Peyer's patch (tissue), 4 donors: ENCODE measurements around the gene ADGRL3. TPM values are rescaled to one million over a fixed set of nuclear protein-coding genes. Genes with fewer than 3 reads are reported as not detected.

Experiments used
- DNase-seq, 3 donors: peaks; one replicate each; pipeline ENCODE4 v3.0.0-alpha.2; 2017 to 2019
- H3K27ac ChIP-seq, 4 donors: fragments of 200-600 bp; sonication (generic); one replicate each; pipeline ENCODE4 v1.5.1; 2016 to 2019
- H3K27me3 ChIP-seq, 2 donors: fragments of 200-600 bp; sonication (generic); one replicate each; pipeline ENCODE4 v1.5.1; 2019
- H3K36me3 ChIP-seq, 3 donors: fragments of 200-600 bp; sonication (generic); one replicate each; pipeline ENCODE4 v1.5.1; 2016 to 2019
- H3K4me1 ChIP-seq, 4 donors: fragments of 200-600 bp; sonication (generic); one replicate each; pipeline ENCODE4 v1.5.1; 2016 to 2019
- H3K4me3 ChIP-seq, 4 donors: fragments of 200-600 bp; sonication (generic); 1 replicate in 3 of 4; 2 replicates in 1 of 4; pipeline ENCODE4 v1.5.1; 2016 to 2019; ENCODE audit warnings: mild to moderate bottlenecking in 1 of 4
- H3K9me3 ChIP-seq, 4 donors: fragments of 200-600 bp; sonication (generic); one replicate each; pipeline ENCODE4 v1.5.1; 2016 to 2019; ENCODE audit warnings: mild to moderate bottlenecking in 1 of 4
- POLR2A ChIP-seq, 2 donors: fragments of 450-650 bp; IDR thresholded peaks; one replicate each; pipeline ENCODE4 v1.5.1; 2017; ENCODE audit warnings: antibody characterized with exemption in 2 of 2, mild to moderate bottlenecking in 2 of 2, moderate library complexity in 2 of 2
- total RNA-seq, 4 donors: library from RNA; depleted of rRNA; stranded (reverse); fragments of >200 nt; gene quantifications; one replicate each; pipeline ENCODE4 v1.1.0, GENCODE V29; 2016
- TF ChIP-seq, protein P1 (sequence below), 6 experiments: fragments of 450-650 bp in 4 of 6; fragments of 200-600 bp in 2 of 6; sonication (generic) in 1 of 6; IDR thresholded peaks; one replicate each; pipeline ENCODE4 v1.5.1; 2017 to 2019; ENCODE audit warnings: antibody characterized with exemption in 6 of 6, mild to moderate bottlenecking in 3 of 6, moderate library complexity in 1 of 6

ADGRL3 gene
- total RNA-seq, 4 donors from 2014 or later: 3.7 to 39.6 (median 9.1) TPM

DNA sequence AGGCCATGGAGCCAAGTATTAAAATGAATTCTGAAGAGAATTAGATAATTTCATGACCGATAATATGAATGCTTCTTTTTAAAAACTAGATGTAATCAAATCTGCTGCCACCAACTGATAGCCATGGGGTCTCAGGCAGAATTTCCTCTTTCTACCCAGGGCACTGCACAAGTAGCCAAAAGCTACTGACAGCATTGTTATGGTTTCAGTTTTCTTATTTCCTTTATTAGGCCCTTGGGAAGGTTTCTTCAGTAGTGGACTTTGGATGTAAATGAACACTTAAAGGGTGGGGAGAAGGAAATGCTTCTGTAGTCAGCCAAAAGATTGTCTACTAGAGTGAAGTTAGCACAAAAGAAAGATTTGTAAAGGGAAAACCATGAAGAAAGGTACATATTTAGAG is 686.0 kb downstream of the ADGRL3 start:
- peak overlapping the region in 2 of 4 donors; percentile 46 to 49 for H3K27ac ChIP-seq
- H3K4me3 ChIP-seq: peak overlapping the region in 2 of 4 donors; percentile 5 to 39

DNA sequence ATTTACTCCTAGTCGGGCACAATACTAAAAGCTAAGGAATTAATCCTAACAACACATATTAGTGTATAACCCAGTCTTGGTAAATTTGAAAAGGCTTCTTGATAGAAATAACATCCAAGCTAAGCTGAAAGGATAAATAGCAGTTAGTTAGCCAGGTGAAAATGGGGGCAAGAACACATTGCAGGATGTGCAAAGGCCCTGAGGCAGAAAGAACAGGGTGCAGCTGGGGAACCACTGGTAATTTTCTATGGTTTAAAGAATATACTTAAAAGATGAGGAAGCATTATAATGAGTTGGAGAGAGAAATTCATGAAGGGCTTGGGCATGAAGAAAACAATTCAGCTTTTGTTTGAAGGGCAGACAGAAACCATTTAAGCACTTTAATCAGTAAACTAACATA is 689.0 kb downstream of the ADGRL3 start:
- Histone ChIP-seq H3K9me3 (no peaks in the 10 kb centered on the region), H3K27ac (no peak overlapping the region), H3K36me3 (no peaks in the 10 kb centered on the region), H3K4me3 (no peak overlapping the region), H3K27me3 (no peaks in the 10 kb centered on the region), H3K4me1 (no peaks in the 10 kb centered on the region)
- DNase-seq: no peak
- TF ChIP-seq, protein P1, sequence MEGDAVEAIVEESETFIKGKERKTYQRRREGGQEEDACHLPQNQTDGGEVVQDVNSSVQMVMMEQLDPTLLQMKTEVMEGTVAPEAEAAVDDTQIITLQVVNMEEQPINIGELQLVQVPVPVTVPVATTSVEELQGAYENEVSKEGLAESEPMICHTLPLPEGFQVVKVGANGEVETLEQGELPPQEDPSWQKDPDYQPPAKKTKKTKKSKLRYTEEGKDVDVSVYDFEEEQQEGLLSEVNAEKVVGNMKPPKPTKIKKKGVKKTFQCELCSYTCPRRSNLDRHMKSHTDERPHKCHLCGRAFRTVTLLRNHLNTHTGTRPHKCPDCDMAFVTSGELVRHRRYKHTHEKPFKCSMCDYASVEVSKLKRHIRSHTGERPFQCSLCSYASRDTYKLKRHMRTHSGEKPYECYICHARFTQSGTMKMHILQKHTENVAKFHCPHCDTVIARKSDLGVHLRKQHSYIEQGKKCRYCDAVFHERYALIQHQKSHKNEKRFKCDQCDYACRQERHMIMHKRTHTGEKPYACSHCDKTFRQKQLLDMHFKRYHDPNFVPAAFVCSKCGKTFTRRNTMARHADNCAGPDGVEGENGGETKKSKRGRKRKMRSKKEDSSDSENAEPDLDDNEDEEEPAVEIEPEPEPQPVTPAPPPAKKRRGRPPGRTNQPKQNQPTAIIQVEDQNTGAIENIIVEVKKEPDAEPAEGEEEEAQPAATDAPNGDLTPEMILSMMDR (IDR thresholded peaks at IDR 0.05): no peak
- no peak for TF ChIP-seq POLR2A (IDR thresholded peaks at IDR 0.05)

More for the DNA sequence above, 686.0 kb downstream of the ADGRL3 start:
- H3K9me3 ChIP-seq: no peaks in the 10 kb centered on the region
- no peaks in the 10 kb centered on the region for H3K36me3 ChIP-seq
- no peaks in the 10 kb centered on the region for H3K27me3 ChIP-seq
- TF ChIP-seq POLR2A (IDR thresholded peaks at IDR 0.05): no peak
- TF ChIP-seq, protein P1 (IDR thresholded peaks at IDR 0.05): no peak
- no peak for DNase-seq
- H3K4me1 ChIP-seq: no peaks in the 10 kb centered on the region

DNA sequence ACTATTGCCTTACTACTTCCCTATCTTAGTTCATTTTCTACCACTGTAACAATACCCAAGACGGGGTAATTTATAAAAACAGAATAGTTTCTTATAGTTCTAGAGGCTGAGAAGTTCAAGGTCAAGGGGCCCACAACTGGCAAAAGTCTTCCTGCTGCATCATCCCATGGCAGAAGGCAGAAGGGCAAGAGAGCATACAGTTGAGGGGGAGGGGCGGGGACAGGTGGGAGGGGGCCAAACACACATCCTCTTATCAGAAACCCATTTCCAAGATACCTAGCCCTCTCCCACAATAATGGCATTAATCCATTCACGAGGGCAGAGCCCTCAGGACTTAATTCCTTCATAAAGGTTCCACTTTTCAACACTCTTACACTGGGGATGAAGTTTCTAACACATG is 690.2 kb downstream of the ADGRL3 start:
- DNase-seq: no peak
- no peaks in the 10 kb centered on the region for H3K36me3 ChIP-seq
- no peaks in the 10 kb centered on the region for H3K27me3 ChIP-seq
- H3K4me3 ChIP-seq: no peak overlapping the region
- no peaks in the 10 kb centered on the region for H3K4me1 ChIP-seq
- no peak overlapping the region for H3K27ac ChIP-seq
- TF ChIP-seq POLR2A (IDR thresholded peaks at IDR 0.05): no peak
- TF ChIP-seq, protein P1 (IDR thresholded peaks at IDR 0.05): no peak
- no peaks in the 10 kb centered on the region for H3K9me3 ChIP-seq

DNA sequence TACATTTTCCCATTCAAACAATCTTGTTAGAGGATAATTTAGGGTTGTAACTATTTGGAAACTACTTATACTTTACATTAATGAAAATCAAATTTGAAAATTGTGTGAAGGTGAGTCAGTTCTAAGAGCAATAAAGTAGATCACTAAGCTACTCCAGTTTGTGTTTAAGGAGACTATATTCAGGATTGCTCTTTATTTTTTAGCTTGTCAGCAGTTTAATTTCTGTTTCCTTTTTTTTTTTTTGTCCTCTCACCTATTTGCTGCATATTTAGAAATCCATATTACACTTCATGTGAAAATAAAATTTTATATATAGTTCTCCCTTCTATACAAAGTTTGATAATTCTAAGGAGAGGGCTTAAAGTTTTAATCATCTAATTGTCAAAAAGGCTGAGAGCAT is 691.8 kb downstream of the ADGRL3 start:
- no peaks in the 10 kb centered on the region for H3K9me3 ChIP-seq
- H3K4me1 ChIP-seq: no peaks in the 10 kb centered on the region
- no peak overlapping the region for H3K27ac ChIP-seq
- H3K4me3 ChIP-seq: no peak overlapping the region
- no peaks in the 10 kb centered on the region for H3K27me3 ChIP-seq
- DNase-seq: no peak
- no peaks in the 10 kb centered on the region for H3K36me3 ChIP-seq
- no peak for TF ChIP-seq POLR2A (IDR thresholded peaks at IDR 0.05)
- TF ChIP-seq, protein P1 (IDR thresholded peaks at IDR 0.05): no peak

DNA sequence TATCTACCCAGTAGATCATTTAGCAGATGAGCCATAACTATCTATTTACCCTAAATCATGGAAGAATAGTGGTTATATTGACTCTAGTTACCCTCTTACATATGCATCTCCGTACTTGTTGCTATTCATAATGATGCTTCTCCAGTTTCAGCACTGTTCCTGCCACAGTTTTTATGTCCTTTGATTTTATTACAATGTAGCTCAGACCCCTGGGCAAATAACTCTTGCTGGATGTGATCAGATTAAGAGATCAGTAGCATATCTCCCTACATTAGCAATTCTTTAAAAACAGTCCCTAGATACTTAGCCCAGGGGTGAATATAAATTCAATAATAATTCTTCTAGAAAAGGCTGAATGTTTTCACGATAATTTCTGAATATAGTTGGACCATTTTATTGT is 696.5 kb downstream of the ADGRL3 start:
- Histone ChIP-seq H3K36me3 (no peaks in the 10 kb centered on the region), H3K4me1 (no peaks in the 10 kb centered on the region), H3K27ac (no peak overlapping the region), H3K27me3 (no peaks in the 10 kb centered on the region), H3K9me3 (no peaks in the 10 kb centered on the region), H3K4me3 (no peak overlapping the region)
- DNase-seq: no peak
- TF ChIP-seq, protein P1 (IDR thresholded peaks at IDR 0.05): no peak
- TF ChIP-seq POLR2A (IDR thresholded peaks at IDR 0.05): no peak

DNA sequence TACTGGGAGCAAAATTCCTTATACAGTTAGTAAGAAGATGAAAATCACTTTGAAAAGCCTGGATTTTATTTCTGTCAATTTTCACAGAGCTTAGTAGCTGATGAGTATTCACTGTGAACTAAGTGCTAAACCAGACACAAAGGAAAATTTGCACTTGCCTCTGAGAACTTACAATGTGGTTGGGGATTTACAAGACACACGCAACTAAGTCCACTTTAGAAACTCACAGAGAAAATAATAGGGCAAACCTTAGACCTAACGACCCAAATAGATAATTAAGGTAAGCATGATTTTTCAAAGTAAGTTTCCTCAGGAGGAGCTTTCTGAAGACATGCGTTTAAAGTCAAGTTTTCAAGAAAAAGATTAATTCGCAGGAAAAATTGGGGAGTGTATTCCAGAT is 708.9 kb downstream of the ADGRL3 start:
- H3K4me3 ChIP-seq: no peak overlapping the region
- TF ChIP-seq, protein P1 (IDR thresholded peaks at IDR 0.05): no peak
- TF ChIP-seq POLR2A (IDR thresholded peaks at IDR 0.05): no peak

More for the DNA sequence above, 708.9 kb downstream of the ADGRL3 start:
- no peak for DNase-seq
- H3K36me3 ChIP-seq: no peaks in the 10 kb centered on the region
- no peaks in the 10 kb centered on the region for H3K4me1 ChIP-seq
- no peak overlapping the region for H3K27ac ChIP-seq
- H3K9me3 ChIP-seq: no peaks in the 10 kb centered on the region
- no peaks in the 10 kb centered on the region for H3K27me3 ChIP-seq
